ENCODE measurements around the gene ATP12A. TPM values are rescaled to one million over a fixed set of nuclear protein-coding genes. Genes with fewer than 3 reads are reported as not detected.

The ATP12A gene
- total and polyA plus RNA-seq, 2 donors: 0.28 to 2.2 TPM

DNA sequence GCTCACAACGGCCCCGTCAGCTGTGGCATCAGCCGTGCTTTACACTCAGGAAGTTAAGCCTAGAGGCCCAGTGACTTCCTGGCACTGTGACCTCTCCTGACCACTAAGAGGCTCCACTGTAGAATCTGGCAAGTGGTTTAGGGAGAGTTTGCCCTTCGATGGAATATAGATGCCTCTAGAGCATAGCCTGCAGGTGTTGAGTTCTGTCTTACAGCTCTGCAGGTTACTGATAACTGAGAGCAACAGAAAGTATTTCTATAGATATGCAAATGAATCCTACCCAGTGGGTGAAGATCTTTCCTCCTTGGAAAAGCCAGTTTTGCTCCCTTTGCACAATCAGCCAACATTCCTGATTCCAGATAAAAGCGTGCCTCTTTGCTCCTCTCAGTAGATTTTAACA, 35.8 kb downstream of the ATP12A start:
- H3K9me3 ChIP-seq (ENCODE audit: control insufficient read depth in 2 of 2, insufficient read depth in 1 of 2, low read length in 1 of 2): no peaks in the 10 kb centered on the region
- H3K27me3 ChIP-seq (ENCODE audit: control insufficient read depth in 2 of 2, insufficient read depth in 1 of 2, low read length in 1 of 2): no peaks in the 10 kb centered on the region
- no peak overlapping the region for H3K27ac ChIP-seq (ENCODE audit: low read depth in 1 of 2, low read length in 1 of 2)
- no peak overlapping the region for H3K4me3 ChIP-seq (ENCODE audit: low read length in 2 of 2)
- DNase-seq (ENCODE audit: low read depth in 6 of 9, low spot score in 9 of 9): no peak
- H3K36me3 ChIP-seq (ENCODE audit: control insufficient read depth in 2 of 2, insufficient read depth in 2 of 2, low read length in 1 of 2): no peaks in the 10 kb centered on the region
- WGBS: 41% methylated on average over 5 of the region's 5 CpGs
- H3K4me1 ChIP-seq (ENCODE audit: control insufficient read depth in 2 of 2, insufficient read depth in 2 of 2, low read length in 2 of 2): no peaks in the 10 kb centered on the region

- H3K4me3 ChIP-seq (ENCODE audit: low read length in 2 of 2): no peak overlapping the region
- no peak for DNase-seq (ENCODE audit: low read depth in 6 of 9, low spot score in 9 of 9)
- H3K9me3 ChIP-seq (ENCODE audit: control insufficient read depth in 2 of 2, insufficient read depth in 1 of 2, low read length in 1 of 2): no peaks in the 10 kb centered on the region
- H3K4me1 ChIP-seq (ENCODE audit: control insufficient read depth in 2 of 2, insufficient read depth in 2 of 2, low read length in 2 of 2): no peaks in the 10 kb centered on the region
- H3K27ac ChIP-seq (ENCODE audit: low read depth in 1 of 2, low read length in 1 of 2): no peak overlapping the region
- H3K36me3 ChIP-seq (ENCODE audit: control insufficient read depth in 2 of 2, insufficient read depth in 2 of 2, low read length in 1 of 2): no peaks in the 10 kb centered on the region
- 92% methylated on average over 7 of the region's 7 CpGs for WGBS
- no peaks in the 10 kb centered on the region for H3K27me3 ChIP-seq (ENCODE audit: control insufficient read depth in 2 of 2, insufficient read depth in 1 of 2, low read length in 1 of 2)
Measured at GRCh38 chr13:24716446-24716845, 36.2 kb downstream of the ATP12A start.

- WGBS: 84% methylated on average over 4 of the region's 4 CpGs
- no peak overlapping the region for H3K27ac ChIP-seq (ENCODE audit: low read depth in 1 of 2, low read length in 1 of 2)
- no peak for DNase-seq (ENCODE audit: low read depth in 6 of 9, low spot score in 9 of 9)
Measured at GRCh38 chr13:24717217-24717616, 37.0 kb downstream of the ATP12A start.

DNA sequence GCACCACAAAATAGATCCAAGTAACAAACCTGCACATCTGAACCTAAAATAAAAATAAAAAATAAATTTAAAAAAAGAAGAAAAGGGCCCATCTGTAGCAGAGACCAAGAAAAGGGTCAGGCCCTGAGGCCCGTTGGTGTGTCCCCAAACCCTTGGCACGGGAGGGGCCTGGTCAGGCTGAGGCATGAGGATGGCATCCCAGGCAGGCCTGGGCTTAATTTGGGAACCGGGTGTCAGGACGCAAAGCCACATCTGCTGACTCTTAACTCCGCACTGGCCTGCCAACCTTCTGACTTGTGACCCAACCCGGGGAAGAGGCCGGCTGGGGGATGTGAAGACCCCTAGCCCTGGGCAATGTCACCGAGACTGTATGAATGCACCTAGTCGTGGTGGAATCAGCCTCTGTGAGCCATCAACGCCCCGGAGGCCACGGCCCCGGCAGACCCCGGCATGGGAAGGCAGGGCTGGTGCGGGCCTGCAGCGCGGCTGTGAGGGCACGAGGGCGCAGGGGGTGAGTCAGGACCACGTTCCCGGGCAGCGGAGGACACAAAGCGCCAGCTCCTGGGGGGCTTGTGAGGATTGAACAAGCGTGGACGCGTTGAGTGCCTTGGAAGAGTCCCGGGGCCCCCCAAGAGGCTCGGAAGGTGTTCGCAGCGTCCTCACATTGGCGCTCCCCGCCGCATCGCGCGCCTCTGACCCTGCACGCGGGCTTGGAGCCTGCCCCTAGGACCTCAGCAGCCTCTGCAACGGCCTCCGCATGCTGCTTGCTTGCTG, 38.2 kb downstream of the ATP12A start:
- no peak overlapping the region for H3K4me3 ChIP-seq (ENCODE audit: low read length in 2 of 2)
- H3K27ac ChIP-seq (ENCODE audit: low read depth in 1 of 2, low read length in 1 of 2): no peak overlapping the region
- WGBS: 97% methylated on average over 40 of the region's 40 CpGs
- no peaks in the 10 kb centered on the region for H3K9me3 ChIP-seq (ENCODE audit: control insufficient read depth in 2 of 2, insufficient read depth in 1 of 2, low read length in 1 of 2)
- DNase-seq (ENCODE audit: low read depth in 6 of 9, low spot score in 9 of 9): no peak
- H3K36me3 ChIP-seq (ENCODE audit: control insufficient read depth in 2 of 2, insufficient read depth in 2 of 2, low read length in 1 of 2): no peaks in the 10 kb centered on the region
- no peaks in the 10 kb centered on the region for H3K4me1 ChIP-seq (ENCODE audit: control insufficient read depth in 2 of 2, insufficient read depth in 2 of 2, low read length in 2 of 2)
- H3K27me3 ChIP-seq (ENCODE audit: control insufficient read depth in 2 of 2, insufficient read depth in 1 of 2, low read length in 1 of 2): no peaks in the 10 kb centered on the region

More at GRCh38 chr13:24717217-24717616, 37.0 kb downstream of the ATP12A start:
- Histone ChIP-seq H3K4me3 (ENCODE audit: low read length in 2 of 2) (no peak overlapping the region), H3K27me3 (ENCODE audit: control insufficient read depth in 2 of 2, insufficient read depth in 1 of 2, low read length in 1 of 2) (no peaks in the 10 kb centered on the region), H3K36me3 (ENCODE audit: control insufficient read depth in 2 of 2, insufficient read depth in 2 of 2, low read length in 1 of 2) (no peaks in the 10 kb centered on the region), H3K4me1 (ENCODE audit: control insufficient read depth in 2 of 2, insufficient read depth in 2 of 2, low read length in 2 of 2) (no peaks in the 10 kb centered on the region), H3K9me3 (ENCODE audit: control insufficient read depth in 2 of 2, insufficient read depth in 1 of 2, low read length in 1 of 2) (no peaks in the 10 kb centered on the region)

GRCh38 chr13:24719139-24719538, 38.9 kb downstream of the ATP12A start:
- no peaks in the 10 kb centered on the region for H3K36me3 ChIP-seq (ENCODE audit: control insufficient read depth in 2 of 2, insufficient read depth in 2 of 2, low read length in 1 of 2)
- no peak overlapping the region for H3K27ac ChIP-seq (ENCODE audit: low read depth in 1 of 2, low read length in 1 of 2)
- no peak overlapping the region for H3K4me3 ChIP-seq (ENCODE audit: low read length in 2 of 2)
- H3K27me3 ChIP-seq (ENCODE audit: control insufficient read depth in 2 of 2, insufficient read depth in 1 of 2, low read length in 1 of 2): no peaks in the 10 kb centered on the region
- H3K4me1 ChIP-seq (ENCODE audit: control insufficient read depth in 2 of 2, insufficient read depth in 2 of 2, low read length in 2 of 2): no peaks in the 10 kb centered on the region
- 94% methylated on average over 12 of the region's 12 CpGs for WGBS
- no peak for DNase-seq (ENCODE audit: low read depth in 6 of 9, low spot score in 9 of 9)
- no peaks in the 10 kb centered on the region for H3K9me3 ChIP-seq (ENCODE audit: control insufficient read depth in 2 of 2, insufficient read depth in 1 of 2, low read length in 1 of 2)

DNA sequence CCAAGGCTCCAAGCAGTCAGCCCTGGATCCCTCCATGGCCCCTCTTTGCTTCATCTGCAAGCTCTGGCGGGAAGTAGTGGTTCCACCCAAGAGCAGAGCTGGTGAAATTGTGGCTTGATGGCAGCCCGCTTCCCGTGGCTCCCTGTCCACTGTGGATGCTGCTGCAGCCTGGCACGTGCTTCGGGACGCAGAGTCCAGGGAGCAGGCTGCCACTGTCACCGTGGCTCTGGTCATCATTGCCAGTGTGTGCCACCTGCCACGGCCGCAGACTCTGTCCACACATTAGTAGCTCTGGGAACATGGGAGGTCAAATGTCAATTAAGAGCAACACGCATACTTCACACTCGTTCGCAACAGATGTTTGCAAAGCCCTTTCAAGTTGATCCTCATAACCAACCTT, 43.0 kb downstream of the ATP12A start:
- Histone ChIP-seq H3K27ac (ENCODE audit: low read depth in 1 of 2, low read length in 1 of 2) (no peak overlapping the region), H3K36me3 (ENCODE audit: control insufficient read depth in 2 of 2, insufficient read depth in 2 of 2, low read length in 1 of 2) (no peaks in the 10 kb centered on the region), H3K4me3 (ENCODE audit: low read length in 2 of 2) (no peak overlapping the region), H3K27me3 (ENCODE audit: control insufficient read depth in 2 of 2, insufficient read depth in 1 of 2, low read length in 1 of 2) (no peaks in the 10 kb centered on the region), H3K9me3 (ENCODE audit: control insufficient read depth in 2 of 2, insufficient read depth in 1 of 2, low read length in 1 of 2) (no peaks in the 10 kb centered on the region), H3K4me1 (ENCODE audit: control insufficient read depth in 2 of 2, insufficient read depth in 2 of 2, low read length in 2 of 2) (peaks cover 0 to 8% of the 10 kb centered on the region in 2 donors)
- no peak for DNase-seq (ENCODE audit: low read depth in 6 of 9, low spot score in 9 of 9)
- WGBS: 92% methylated on average over 12 of the region's 12 CpGs

GRCh38 chr13:24724714-24725113, 44.5 kb downstream of the ATP12A start:
- no peaks in the 10 kb centered on the region for H3K9me3 ChIP-seq (ENCODE audit: control insufficient read depth in 2 of 2, insufficient read depth in 1 of 2, low read length in 1 of 2)
- H3K4me1 ChIP-seq (ENCODE audit: control insufficient read depth in 2 of 2, insufficient read depth in 2 of 2, low read length in 2 of 2): peaks cover 0 to 8% of the 10 kb centered on the region in 2 donors
- H3K27me3 ChIP-seq (ENCODE audit: control insufficient read depth in 2 of 2, insufficient read depth in 1 of 2, low read length in 1 of 2): no peaks in the 10 kb centered on the region
- no peak overlapping the region for H3K27ac ChIP-seq (ENCODE audit: low read depth in 1 of 2, low read length in 1 of 2)
- WGBS: 94% methylated on average over 2 of the region's 2 CpGs
- H3K4me3 ChIP-seq (ENCODE audit: low read length in 2 of 2): no peak overlapping the region
- DNase-seq (ENCODE audit: low read depth in 6 of 9, low spot score in 9 of 9): no peak
- H3K36me3 ChIP-seq (ENCODE audit: control insufficient read depth in 2 of 2, insufficient read depth in 2 of 2, low read length in 1 of 2): no peaks in the 10 kb centered on the region

GRCh38 chr13:24725379-24725778, 45.2 kb downstream of the ATP12A start:
- no peaks in the 10 kb centered on the region for H3K36me3 ChIP-seq (ENCODE audit: control insufficient read depth in 2 of 2, insufficient read depth in 2 of 2, low read length in 1 of 2)
- H3K4me1 ChIP-seq (ENCODE audit: control insufficient read depth in 2 of 2, insufficient read depth in 2 of 2, low read length in 2 of 2): peaks cover 0 to 8% of the 10 kb centered on the region in 2 donors
- no peak overlapping the region for H3K27ac ChIP-seq (ENCODE audit: low read depth in 1 of 2, low read length in 1 of 2)
- WGBS: 91% methylated on average over 5 of the region's 5 CpGs
- H3K4me3 ChIP-seq (ENCODE audit: low read length in 2 of 2): no peak overlapping the region
- no peak for DNase-seq (ENCODE audit: low read depth in 6 of 9, low spot score in 9 of 9)
- H3K27me3 ChIP-seq (ENCODE audit: control insufficient read depth in 2 of 2, insufficient read depth in 1 of 2, low read length in 1 of 2): no peaks in the 10 kb centered on the region
- H3K9me3 ChIP-seq (ENCODE audit: control insufficient read depth in 2 of 2, insufficient read depth in 1 of 2, low read length in 1 of 2): no peaks in the 10 kb centered on the region

GRCh38 chr13:24727731-24728601, 47.8 kb downstream of the ATP12A start:
- WGBS: 68% methylated on average over 24 of the region's 24 CpGs

More at GRCh38 chr13:24727731-24728601, 47.8 kb downstream of the ATP12A start:
- Histone ChIP-seq H3K4me1 (ENCODE audit: control insufficient read depth in 2 of 2, insufficient read depth in 2 of 2, low read length in 2 of 2) (peaks cover 0 to 8% of the 10 kb centered on the region in 2 donors), H3K27me3 (ENCODE audit: control insufficient read depth in 2 of 2, insufficient read depth in 1 of 2, low read length in 1 of 2) (no peaks in the 10 kb centered on the region), H3K4me3 (ENCODE audit: low read length in 2 of 2) (no peak overlapping the region), H3K9me3 (ENCODE audit: control insufficient read depth in 2 of 2, insufficient read depth in 1 of 2, low read length in 1 of 2) (no peaks in the 10 kb centered on the region), H3K36me3 (ENCODE audit: control insufficient read depth in 2 of 2, insufficient read depth in 2 of 2, low read length in 1 of 2) (no peaks in the 10 kb centered on the region), H3K27ac (ENCODE audit: low read depth in 1 of 2, low read length in 1 of 2) (no peak overlapping the region)
- peak; percentile 33 to 86 (median 61) for DNase-seq (ENCODE audit: low read depth in 6 of 9, low spot score in 9 of 9)
